ENCODE measurements around the gene CPT1C.

Gene CPT1C

GRCh38 chr19:49758292-49758691 is 67.4 kb downstream of the CPT1C start:
- DNase-seq (ENCODE audit: low read depth), result no peak

- DNase-seq (ENCODE audit: low read depth), result no peak
Measured at GRCh38 chr19:49761249-49761624, 70.3 kb downstream of the CPT1C start.

DNA sequence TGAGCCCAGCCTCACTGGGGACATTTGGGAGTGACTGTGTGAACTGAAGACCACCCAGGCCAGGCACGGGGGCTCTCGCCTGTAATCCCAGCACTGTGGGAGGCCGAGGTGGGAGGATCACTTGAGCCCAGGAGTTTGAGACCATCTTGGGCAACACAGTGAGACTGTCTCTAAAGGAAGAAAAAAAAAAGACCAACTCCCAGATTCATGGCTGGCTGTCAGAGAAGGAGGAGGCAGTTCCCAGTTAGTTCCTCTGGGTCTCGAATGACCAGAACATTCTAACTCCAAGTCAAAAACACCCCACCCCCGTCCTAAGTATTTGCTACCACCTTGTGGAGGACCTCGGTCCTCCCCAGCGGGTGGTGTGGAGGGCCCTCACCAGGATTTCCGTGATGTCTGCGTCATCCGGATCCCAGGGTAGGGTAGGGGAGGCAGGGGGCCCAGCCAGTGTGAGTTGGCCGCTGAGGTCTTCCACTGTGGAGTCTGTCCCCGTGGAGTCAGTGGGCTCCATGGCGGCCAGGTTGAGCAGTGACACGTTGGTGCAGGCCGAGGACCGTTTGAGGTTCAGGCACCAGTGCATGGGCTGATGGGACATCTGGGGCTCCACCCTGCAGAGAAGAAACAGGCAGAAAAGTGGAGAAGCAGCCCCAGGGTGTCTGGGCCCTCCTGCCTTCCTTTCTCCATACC is 70.9 kb downstream of the CPT1C start:
- DNase-seq (ENCODE audit: low read depth), result no peak

- DNase-seq (ENCODE audit: low read depth), result no peak
Measured at GRCh38 chr19:49763230-49763629, 72.3 kb downstream of the CPT1C start, which contains the start of gene TSKS. TSKS (minus strand) TSS chr19:49763306; CDS start chr19:49763247, 59 bp downstream.

All from HS-5 (cell line).